GM19025 (cell line): ENCODE data around the gene CAV3.
"Not testable (repeated sequence)": the region's sequence is repeated elsewhere in the genome, so short reads cannot be mapped to it uniquely, and the experiment has no call there.

Source experiments
- ATAC-seq: cut with Tn5 transposase; IDR thresholded peaks from one replicate; pipeline ENCODE4 v1.9.1; 2021; ENCODE audit warnings: mild to moderate bottlenecking, low read depth, moderate library complexity; ENCODE audit not compliant: unreplicated experiment

The CAV3 gene

DNA sequence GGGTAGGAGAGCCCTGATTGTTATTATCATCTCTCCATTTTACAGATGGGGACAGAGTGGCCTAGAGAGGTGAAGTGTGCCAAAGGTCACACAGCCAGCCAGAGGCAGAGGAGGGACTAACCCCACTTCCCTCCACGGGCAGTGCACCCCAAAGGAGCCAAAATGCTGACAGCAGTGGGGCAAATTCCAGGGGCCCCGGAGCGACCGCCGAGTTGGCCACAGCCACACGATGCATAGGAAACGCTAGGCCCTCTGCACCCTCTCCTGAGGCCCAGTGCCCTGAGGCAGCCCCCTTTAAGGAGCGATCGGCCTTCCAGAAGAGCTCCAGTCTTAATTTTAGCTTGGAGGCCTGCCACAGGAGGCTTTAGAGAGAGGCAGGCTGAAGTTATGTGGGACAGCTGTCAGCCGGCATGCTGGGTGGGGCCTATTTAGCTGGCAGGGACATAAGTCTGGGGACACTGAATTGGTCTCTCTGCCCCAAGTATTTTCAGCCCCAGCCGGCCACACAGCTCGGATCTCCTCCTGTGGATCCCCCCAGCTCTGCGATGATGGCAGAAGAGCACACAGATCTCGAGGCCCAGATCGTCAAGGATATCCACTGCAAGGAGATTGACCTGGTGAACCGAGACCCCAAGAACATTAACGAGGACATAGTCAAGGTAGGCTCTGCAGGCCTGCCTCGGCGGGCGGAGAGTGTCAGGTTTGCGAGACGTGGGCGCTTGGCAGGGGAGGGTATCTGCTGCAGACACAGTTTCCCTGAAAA lies at the start of gene CAV3:
Gene CAV3 (plus strand): TSS at position 471 of the 763 bp plus-strand sequence. CDS start 75 bp downstream, at position 546.
- ATAC-seq, result no peak

- ATAC-seq, result not testable (repeated sequence)
Measured at GRCh38 chr3:8684992-8685391, 48.6 kb upstream of the CAV3 start.

- not testable (repeated sequence) for ATAC-seq
Measured at GRCh38 chr3:8691295-8691694, 42.3 kb upstream of the CAV3 start.

DNA sequence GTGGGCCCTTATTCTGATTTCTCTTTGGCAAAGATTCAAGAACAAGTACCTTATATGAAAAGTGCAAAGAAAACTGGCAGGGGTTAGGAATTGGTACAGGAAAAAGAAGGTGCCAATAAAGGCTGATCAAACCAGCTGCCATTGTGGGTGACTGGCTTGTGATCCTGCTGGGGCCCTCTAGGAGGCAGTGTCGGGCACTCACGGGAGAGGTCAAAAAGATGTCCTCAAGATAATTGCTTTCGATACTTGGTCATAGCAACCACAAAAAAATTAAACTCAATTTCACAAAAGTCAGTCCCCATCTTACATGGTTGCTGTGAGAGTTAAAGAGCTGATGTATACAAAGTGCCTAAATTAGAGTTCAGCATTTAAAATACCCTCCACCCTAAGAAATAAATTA lies 31.0 kb upstream of the CAV3 start:
- ATAC-seq, result no peak

DNA sequence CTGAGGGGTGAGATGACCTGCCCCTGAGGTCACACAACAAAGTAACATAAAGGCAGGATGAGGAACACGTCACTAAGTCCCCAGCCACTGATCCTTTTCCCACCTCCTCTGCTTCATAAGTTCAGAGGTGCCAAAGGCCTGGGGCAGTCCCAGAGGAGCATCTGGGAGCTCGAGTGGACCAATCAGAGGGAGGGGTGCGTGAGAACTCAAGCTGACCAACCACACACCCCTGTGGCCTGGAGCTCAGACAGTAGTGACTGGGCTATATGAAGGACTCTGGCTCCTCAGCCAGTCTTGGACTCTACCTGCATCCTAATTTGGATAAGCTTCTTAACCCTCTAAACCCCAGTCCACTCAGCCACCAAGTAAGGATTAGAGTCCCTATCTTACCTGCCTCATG lies 28.0 kb upstream of the CAV3 start:
- no peak for ATAC-seq

DNA sequence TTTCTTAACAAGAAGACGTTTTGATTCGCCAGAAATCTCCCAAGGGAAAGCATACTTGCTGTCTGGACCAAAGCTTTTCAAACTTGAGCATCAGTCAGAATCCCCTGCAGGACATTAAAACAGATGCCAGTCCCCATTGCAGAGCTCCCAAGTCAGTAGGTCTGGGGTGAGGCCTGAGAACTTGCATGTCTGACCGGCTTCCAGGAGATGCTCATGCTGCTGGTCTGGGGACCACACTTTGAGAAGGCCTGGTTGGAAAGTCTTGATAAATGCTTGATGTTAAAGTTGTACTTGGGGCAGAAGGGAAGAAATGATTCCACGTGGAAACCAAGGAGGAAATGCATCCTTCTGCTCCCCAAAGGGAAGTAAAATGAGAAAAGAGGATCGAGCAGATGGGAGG lies 24.3 kb upstream of the CAV3 start:
- ATAC-seq, result no peak

DNA sequence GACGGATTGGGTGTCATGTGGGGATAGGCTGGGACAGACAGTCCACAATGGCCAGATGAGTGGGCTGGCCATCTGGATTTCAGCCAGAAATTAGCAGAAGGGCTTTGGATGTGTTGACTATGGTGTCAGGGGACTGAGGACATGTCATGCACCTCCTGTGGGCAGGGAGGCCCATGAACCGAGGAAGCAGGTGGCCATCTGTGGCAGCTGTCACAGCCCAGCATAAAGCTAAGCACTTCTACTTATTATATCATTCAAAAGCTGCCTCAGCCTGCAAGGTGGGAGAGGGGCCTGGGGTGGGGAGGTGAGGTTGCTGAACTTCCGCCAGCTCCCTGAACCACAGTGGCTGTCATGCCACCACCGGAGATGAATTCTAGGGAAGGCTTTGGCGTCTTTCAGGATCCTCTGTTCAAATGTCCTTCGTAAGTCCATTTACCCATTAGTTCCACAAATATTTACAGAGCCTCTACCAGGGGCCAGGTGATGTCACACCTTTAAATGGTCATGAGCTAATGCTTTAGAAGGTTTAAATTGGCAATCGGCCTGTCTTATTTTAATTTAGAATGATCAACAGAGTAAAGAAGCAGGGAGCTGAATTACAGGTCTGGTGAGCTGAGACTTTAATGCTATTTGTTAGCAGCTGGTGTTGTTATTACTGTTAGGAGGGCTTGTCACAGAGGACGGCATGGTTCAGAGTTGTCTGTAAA lies 23.6 kb upstream of the CAV3 start:
- ATAC-seq, result no peak

- no peak for ATAC-seq
Measured at GRCh38 chr3:8712045-8712907, 21.3 kb upstream of the CAV3 start.

DNA sequence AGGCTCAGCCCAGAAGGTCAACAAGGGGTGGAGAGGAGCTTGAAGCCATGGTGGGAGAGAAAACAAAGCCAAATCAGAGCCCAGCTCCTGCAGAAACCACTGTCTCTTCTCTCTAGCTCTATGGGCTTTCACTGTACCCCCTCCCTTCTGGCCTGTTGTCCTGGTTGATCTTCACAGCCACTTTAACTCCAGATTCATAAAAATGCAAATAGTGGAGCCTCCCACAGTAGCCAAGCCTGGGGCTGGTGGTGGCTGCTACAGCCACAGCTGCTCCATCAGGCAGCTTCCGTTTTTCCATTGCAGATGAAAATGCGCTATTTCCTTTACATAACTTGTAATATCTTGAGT lies 20.7 kb upstream of the CAV3 start:
- ATAC-seq, result no peak

GRCh38 chr3:8713901-8714759 lies 19.5 kb upstream of the CAV3 start:
- no peak for ATAC-seq

- not testable (repeated sequence) for ATAC-seq
Measured at GRCh38 chr3:8715757-8716156, 17.8 kb upstream of the CAV3 start.

- ATAC-seq, result no peak
Measured at GRCh38 chr3:8722808-8723207, 10.8 kb upstream of the CAV3 start.

- ATAC-seq, result no peak
Measured at GRCh38 chr3:8723612-8724011, 10.0 kb upstream of the CAV3 start.

DNA sequence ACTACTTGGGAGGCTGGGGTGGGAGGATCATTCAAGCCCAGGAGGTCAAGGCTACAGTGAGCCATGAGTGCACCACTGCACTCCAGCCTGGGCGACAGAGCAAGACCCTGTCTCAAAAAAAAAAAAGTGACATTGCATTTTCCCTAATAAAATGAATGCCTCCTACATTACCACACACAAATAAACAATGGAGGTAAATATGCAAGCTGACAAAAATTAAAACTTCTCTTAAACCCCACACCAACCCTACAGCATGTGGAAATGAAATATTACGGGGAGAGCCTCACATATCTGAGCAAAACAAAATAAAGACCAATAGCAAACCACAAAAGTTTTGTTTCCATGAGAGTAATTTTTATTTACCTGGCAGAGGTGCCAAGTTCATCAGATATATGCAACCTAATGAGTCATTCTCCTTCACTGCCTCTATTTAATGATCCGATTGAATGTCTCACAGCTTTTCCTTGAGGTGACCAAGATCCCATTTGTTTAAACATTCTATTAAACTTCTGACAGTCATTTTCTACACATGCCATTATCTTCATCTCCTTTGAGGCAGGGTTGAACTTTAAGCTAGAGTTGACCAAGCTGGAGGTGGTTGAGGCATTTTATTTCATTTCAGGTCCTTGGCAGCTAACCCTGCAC lies 9.4 kb upstream of the CAV3 start:
- no peak for ATAC-seq

- ATAC-seq, result no peak
Measured at GRCh38 chr3:8727605-8728512, 5.7 kb upstream of the CAV3 start.

GRCh38 chr3:8729479-8729878 lies 4.1 kb upstream of the CAV3 start:
- no peak for ATAC-seq

- no peak for ATAC-seq
Measured at GRCh38 chr3:8730656-8731055, 2.9 kb upstream of the CAV3 start.

DNA sequence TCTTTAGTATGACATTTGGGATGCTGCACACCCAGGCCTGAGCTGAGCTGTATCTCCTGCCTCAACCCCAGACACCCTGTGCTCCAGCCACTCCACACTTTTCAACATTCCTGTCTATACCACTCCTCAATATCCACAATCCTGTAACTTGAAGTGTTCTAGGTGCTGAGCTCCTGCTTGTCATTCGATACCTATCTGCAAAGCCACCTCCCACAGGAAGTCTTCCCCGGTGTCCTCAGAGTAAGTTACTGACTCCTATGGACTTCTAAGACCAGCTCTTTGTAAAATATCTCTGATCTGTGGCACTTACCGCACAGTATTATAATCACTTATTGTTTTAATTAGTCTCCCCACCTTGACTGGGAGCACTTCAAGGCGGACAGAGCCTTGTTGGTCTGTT lies 1.2 kb upstream of the CAV3 start:
- ATAC-seq, result no peak
